ENCODE measurements around the gene ISG20.
A peak's percentile ranks its signal among the peaks of the same experiment; 100 is the strongest.

ISG20 gene

DNA sequence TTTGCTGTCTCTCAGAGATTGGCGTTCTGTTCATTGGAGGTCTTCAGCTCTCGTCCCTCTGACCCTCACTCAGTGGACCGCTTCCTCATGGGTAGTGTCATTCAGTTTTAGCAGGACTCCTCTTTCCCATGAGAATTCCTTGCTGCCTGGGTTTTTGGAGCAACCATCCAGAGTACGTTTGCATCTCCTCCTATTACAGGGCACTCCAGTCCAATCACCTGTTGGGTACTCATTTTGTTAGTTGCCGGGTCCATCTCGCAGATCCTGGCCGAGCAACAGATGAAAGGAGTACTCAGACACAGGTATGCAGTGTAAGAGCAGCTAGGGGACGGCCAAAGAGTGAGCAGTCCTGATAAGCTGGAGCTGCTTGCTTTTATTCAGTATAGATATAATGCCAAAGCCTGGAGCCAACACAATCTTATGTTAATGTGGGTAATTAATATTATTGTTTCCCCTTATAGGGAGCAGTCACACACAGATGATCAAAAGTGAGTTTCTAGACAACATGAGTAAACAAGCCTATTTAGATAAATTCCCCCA lies 49.6 kb downstream of the ISG20 start:
- DNase-seq (ENCODE audit: low spot score), result no peak

DNA sequence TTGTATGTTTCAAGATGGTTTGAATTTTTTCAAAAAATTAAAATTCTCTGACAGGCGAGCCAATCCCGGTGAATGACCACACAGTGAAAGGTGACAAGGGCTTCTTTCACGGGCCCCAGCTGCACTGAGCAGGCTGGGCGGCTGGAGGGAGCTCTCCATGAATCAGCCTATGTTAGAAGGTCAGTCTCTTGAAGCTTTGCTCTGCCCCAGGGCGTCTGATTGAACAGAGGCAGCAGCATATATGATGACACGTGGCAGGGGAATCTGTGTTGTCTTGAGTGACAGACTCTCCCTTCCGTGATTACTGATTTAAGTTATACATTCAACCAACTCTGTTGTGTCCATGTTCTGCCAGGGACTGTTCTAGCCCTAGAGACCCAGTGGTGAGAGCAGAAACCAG lies 51.5 kb downstream of the ISG20 start:
- no peak for DNase-seq (ENCODE audit: low spot score)

DNA sequence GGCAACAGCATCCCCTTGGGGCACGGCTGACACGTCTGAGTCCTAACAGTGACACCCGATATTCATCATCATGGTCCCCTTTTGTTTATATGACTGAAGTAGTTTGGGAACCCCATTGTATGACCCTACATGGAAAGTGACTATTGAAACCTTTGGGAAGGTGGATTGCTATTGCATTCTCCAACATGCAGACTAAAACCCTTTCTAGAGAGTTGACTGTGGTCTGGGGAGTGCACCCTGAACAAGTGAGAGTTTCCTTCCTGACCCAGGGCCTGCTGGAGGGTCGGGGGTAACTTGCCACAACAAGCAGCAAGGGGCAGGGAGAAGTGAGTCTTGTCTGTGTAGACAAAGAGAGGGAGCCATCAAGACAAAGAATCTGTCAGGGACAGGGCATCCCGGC lies 54.4 kb downstream of the ISG20 start:
- no peak for DNase-seq (ENCODE audit: low spot score)

DNA sequence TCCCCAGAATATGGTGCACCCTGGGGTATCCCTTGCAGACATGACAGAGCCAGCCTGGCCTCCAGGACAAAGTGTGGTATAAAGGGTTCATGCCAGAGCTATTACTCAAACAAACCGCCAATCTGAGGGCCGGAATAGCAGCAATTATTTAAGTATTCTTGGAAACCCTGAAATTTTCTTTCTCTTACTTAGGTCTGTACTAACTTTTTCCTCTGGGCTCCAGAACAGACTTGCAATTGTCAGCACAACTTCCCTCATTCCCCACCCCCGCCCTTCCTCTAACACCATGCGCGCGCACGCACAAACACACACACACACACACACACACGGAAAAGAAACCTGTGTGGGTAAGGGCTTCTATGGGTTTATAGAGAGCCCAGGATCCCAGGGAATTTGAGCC lies 56.3 kb downstream of the ISG20 start:
- peak; percentile 60 for DNase-seq (ENCODE audit: low spot score)

DNA sequence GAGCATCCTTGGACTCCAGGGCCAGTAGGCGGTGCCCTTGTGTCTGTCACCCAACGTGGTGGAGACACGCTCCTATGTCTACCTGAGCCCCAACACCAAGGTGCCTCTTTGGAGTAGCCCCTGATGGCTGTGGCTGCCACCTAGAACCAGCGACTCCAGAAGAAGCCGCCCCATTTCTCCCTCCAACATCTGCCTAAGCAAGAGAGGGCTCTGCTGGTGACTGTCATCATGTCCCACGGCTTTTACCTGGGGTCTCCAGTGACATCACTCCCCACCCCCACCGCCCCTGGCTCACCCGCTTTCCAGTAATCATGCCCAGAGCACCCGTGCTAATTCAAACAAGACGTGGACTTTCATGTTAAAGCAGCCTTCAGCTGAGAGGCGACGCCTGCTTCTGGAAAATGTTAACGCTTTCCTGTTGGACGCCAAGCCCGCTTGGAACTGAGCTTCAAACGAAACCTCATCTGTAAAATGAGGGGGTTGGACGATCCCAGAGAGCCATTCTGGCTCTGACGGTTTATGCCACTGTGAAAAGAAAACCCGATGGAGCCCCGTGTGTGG lies 57.0 kb downstream of the ISG20 start:
- peak; percentile 71 for DNase-seq (ENCODE audit: low spot score)

DNA sequence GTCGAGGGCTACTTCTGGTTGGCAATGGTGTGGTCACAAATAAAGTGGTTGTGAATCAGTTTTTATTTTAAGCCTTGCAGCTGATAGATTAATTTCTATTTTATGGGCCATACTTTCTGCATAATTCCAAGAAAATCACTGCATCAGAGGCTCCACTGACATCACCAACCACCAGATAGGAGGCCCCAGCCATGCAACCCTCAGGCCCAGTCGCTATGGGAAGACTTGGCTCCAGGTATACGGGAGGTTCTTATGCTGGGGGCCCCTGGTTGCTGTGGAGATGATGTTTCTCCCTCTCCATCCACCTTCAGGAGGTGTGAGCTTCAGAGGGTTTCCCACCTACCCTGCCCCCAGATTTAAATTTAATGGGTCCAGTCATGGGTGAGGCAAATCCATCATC lies 57.4 kb downstream of the ISG20 start:
- no peak for DNase-seq (ENCODE audit: low spot score)

DNA sequence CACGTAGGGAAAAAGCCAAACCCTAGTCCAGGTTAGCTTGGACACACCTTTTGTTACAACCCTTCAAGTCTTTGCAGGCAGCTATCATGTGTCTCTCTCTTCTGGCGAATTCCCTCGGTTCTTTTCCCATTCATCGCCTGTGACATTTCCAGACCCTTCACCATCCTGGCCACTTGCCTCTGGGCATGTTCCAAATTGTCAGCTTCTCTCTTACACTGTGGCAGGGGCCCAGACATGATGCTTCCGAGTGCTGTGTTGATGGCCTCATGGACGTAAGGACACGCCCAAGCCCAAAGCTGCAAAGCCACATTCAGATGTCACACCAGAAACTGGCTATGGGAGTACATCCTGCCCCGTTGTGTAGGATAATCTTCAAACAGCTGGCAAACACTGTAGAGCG lies 58.5 kb downstream of the ISG20 start:
- no peak for DNase-seq (ENCODE audit: low spot score)

DNA sequence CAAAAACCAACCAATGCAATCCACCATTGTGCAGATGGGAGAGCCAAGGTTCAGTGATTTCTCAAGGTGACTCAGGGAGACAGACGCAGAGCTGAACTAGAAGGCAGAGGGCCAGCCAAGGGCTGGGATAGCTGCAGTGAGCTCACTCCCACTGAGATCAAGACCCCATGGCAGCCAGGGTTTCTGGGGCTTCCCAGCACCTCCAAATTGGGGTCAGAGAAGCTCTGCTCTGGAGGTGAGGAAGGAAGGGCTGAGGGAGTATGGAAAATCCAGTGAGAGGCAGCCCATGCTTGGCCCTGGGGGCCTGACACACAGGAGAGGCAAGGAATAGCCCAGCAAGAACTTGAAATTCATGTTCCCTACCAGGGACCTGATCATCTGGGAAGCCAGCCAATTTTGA lies 61.0 kb downstream of the ISG20 start:
- peak; percentile 33 for DNase-seq (ENCODE audit: low spot score)

DNA sequence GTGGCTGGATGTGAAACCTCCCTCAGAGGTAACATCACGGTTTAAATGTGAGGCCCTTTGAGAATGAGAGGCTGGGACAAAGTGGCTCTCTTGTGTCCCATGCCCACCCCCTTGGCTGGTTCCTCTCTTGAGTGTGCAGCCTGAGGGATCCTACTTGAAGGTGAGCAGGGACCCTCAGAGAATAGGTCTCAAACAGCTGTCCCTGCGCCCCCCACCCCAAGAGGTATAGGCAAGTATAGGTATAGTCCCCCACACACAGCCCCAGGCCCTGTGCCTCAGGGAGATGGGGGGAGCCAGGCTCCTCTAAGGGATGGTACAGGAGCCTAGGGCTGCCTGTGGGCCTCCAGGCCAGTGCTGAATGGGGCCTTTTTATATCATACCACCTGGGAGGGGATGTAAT lies 61.9 kb downstream of the ISG20 start:
- DNase-seq (ENCODE audit: low spot score), result no peak

DNA sequence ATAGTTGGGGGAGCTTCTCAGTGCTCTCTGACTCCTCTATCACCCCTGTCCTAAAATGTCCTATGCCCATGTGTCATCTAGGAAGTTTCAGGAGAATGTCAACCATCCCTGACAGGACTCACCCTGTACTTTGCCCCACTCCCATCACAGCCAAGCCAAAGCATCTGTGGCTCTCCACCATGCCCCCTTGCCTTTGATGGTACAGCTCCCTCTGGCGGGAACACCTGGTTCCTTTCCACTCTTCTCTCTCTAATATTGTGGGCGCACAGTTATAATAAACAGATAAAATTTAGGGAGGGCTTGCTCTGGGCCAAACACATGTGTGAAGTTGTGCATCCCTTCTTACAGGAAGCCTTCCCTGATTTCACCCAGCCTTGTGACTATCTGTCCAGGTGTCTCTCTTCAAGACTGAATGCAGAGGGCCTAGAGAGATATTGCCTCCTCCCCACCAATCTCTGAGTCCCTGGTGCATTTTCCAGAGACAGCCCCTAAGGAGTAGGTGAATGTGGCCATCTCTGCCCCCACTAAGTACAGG lies 62.8 kb downstream of the ISG20 start:
- no peak for DNase-seq (ENCODE audit: low spot score)

DNA sequence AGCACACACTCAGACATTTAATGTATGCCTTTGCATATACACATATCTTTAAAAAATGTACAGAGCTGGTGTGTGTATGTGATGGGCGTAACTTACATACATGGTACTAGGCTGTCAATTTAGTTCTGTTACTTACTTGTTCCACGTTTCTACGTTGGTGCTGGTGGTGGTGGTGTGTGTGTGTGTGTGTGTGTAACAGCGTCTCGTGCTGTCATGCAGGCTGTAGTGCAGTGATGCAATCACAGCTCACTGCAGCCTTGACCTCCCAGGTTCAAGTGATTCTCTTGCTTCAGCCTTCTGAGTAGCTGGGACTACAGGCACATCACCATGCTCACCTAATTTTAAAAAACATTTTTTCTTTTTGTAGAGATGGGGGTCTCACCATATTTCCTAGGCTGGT lies 64.2 kb downstream of the ISG20 start:
- DNase-seq (ENCODE audit: low spot score), result no peak

DNA sequence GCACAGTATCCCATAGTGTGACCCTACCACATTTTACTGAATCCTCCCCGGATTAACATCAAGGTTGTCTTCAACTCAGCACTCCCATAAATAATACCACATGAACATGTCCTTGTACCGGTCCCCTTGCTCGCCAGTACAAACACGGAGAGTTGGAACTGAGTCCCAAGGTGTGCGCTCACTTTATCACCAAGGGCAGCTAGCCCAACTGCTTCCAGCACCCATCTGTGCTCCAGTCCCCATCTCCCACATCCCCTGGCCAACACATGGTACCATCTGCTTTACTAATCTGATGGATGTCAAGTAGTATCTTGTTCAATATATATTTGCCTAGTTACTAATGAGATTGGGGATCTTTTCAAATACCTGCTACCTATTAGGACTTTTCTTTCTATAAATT lies 64.7 kb downstream of the ISG20 start:
- no peak for DNase-seq (ENCODE audit: low spot score)

DNA sequence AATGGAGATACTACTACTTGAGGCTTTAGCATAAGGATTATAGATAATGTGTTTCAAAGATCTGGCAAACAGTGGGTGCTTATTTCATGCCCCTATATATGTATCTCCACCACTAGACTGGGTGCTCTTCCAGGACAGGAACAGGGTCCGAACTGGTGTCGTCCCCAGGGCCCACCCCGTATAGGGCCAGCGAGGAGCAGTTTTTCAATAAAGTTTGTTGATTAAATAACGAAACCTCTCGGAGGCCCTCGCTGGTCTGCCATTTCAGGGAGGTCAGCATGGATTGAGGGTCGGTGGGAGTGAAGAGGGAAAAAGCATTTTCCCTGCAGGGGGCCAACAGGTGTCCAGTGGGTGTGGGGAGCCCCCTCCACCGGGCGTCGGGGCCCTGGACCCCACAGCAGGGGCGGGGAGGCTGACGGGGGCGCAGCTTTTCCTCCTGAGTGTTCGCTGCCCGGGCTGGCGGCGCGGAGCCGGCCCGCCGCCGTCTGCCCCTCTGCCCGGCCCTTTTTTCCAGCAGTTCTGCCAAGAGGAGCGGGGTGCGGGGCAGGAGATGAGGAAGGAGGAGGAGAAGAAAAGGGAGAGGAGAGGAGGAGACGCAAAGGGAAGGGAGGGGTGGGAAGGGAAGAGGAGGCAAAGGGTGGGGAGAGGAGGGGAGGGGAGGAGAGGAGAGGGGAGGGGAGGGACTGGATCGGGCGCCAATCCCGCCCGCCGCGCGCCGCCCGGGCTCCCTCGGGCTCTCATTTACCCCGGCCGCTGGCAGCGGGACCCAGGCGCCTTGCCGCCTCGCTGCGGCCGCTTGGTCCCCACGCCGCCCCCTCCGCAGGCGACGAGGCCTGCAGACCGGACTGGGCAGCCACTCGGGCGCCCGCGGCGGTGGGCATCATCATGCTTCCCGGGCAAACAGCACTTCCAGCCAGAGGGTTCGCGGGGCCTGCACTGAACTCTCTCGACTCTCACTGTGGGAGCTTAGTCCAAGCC lies 66.3 kb downstream of the ISG20 start:
- DNase-seq (ENCODE audit: low spot score), result peak; percentile 85

DNA sequence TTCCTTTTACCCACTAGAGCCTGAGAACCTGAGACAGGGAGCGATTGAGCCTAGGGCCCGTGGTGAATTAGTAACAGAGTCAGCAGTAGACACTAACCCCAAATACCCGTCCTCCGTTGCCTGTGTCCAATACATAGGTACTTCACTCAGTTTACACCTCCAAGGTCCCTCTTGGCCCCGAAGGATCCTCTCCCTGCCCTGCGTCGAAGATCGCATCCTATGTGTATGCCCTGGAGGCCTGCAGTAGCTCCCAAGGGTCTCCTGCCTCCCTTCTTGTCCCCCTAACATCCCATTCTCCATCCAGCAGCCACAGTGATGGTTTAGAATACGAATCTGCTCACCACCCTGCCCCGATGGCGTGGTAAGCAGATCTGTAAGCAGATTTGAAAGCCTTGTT lies 67.0 kb downstream of the ISG20 start:
- no peak for DNase-seq (ENCODE audit: low spot score)

All from left forelimb (tissue), 1 donor.